ENCODE data around the gene TCHHL1. TPM values are rescaled to one million over a fixed set of nuclear protein-coding genes. Genes with fewer than 3 reads are reported as not detected.

TCHHL1 gene
- total and polyA plus RNA-seq, 2 of the 8 experiments (the other 6 are each of a cell fraction or from before 2014, with no cell fraction given), result not detected

- no peak for TF ChIP-seq BRCA1 (IDR thresholded peaks at IDR 0.05; ENCODE audit: low read depth, low read length)
- TF ChIP-seq MAFK (IDR thresholded peaks at IDR 0.05; ENCODE audit: low read depth, low read length), result no peak
- no peak for TF ChIP-seq CHD1 (IDR thresholded peaks at IDR 0.05; ENCODE audit: low read depth, low read length)
- TF ChIP-seq KDM4A (IDR thresholded peaks at IDR 0.05; ENCODE audit: low read depth, low read length, severe bottlenecking), result peak; percentile 27
Measured at GRCh38 chr1:152112101-152112884, 23.4 kb upstream of the TCHHL1 start (continued).
